T follicular helper cell (primary cell): ENCODE measurements around the gene SNX25.
A peak's percentile ranks its signal among the peaks of the same experiment; 100 is the strongest.
"Not testable (repeated sequence)": the region's sequence is repeated elsewhere in the genome, so short reads cannot be mapped to it uniquely, and the experiment has no call there.

Source experiments
- DNase-seq: peaks from one replicate; pipeline ENCODE4 v3.0.0-alpha.2; 2020; ENCODE audit warnings: low read depth

The SNX25 gene

DNA sequence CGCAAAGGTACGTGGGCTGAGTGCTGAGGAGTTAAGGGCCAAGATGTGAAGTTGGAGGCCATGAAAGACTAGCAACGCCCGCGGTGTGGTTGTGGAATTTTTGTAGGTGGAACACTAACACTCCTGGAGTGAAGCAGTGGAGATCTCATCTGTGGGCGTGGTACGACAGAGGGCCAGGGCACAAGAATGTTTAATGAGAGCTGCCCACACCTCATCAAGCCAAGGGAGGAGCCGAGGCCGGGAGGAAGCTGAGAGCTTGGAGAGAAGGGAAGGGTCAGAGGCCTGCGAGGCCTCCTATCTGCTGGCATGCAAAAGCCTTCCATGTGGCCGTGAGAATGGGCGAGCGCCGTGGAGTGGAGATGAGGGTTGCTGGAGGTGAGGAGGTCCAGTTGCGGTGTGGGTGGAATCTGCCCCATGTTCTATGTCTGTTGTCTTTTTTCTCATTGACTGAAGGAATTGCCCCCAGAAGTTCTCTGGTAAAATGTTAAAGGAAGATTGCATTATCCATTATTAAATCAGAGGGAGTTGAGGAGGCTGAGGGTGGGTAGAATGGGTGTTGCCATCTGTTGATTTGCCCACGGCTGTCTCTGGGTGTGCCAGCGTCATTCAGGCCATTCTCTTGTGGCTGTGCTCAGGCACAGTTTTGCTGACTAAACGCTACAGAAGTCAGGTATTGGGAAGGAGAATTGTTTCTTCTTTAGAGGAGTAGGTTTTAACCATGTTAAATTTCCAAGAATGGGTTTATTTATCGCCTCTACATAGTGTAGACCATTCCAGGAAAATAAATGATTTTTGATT is 19.8 kb downstream of the SNX25 start:
- no peak for DNase-seq

DNA sequence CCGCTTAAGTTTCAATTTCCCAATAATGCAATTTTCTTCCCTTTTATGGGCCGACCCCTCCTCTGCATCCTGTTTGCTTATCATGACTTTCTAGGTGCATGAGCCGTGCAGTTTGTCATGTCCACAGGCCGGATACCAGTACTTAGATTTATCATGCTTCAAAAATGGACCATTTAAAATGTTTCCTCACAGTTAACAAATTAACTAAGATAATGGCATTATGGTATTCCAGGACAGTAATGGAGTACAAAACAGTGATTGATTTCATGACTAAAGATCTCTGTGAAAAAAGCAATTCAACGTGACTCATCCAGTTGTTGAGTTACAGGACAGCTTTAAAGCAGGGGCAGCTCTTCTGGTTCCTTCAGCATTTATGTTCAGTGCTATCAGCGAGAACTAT is 23.0 kb downstream of the SNX25 start:
- no peak for DNase-seq

DNA sequence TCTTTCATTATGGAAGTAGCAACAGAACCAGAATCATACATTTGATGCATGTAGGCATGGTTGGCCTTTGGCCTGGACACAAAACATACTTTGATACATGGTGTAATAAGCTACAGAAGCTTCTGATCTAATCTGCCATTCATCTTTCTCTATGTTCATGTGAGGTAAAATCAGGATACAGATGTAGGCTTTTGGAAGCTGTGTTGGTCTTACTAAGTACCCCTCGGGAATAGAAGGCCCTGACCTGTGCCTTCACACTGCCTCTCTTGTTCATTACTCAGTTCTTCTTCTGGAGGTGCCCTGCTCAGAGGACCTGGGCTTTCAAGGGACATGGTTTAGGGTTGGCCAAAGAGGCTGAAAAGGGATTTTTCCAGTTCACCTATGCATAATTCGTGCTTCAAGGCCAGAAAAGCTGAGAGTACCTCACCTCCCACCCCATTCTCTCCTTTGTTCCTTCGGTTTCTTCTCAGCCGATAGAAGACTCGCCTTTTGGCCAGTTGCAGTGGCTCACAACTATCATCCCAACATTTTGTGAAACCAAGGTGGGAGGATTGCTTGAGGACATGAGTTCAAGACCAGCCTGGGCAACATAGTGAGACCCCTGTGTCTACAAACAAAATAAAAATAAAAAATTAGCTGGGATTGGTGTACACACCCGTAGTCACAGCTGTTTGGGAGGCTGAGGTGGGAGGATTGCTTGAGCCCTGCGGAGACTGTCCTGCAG is 25.9 kb downstream of the SNX25 start:
- DNase-seq = no peak

DNA sequence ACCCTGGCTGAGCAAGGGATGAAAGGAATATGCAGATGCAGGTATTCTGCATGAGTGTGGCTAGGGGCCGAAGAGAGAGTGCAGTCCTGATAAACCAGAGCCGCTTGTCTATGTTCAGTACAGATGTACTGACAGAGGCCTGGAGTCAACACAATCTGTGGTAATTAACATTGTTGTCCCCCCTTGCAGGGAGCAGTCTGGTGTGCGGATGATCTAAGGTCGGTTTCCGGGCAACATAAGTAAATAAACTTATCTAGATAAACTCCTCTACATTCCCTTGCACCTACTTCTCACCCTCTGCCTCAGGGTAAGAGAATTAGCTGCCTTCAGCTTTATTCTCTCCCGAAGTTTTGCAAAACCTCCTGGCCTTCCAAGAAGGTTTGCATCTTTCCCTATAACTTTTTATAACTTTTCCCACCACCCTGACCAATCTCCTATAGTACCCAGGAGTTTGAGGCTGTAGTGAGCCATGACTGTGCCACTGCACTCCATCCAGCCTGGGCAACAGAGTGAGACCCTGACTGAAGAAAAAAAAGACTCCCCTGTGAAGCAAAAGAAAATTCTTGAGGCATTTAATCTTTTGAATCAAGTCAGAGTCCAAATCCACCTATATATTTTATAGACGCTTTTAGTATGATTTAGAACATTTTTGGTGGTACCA is 26.6 kb downstream of the SNX25 start:
- DNase-seq = no peak

DNA sequence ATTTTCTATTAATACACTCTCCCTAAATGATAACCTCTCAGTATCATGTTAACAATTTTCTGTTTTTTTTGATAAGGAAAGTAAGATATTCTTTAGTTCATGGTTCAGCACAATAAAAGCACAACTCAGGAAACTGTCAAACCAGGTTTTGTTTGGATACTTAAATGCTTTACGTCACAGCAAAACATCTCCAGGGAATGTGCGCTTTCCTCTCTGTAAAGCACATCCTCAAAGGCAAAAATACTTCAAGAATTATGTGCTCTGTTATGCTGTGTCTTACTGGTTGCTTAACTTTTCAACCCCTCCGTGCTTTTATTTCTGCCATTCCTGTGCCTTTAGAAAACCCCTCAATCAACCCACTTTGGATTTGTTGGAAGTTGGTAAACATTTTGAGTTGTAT is 27.8 kb downstream of the SNX25 start:
- no peak for DNase-seq

DNA sequence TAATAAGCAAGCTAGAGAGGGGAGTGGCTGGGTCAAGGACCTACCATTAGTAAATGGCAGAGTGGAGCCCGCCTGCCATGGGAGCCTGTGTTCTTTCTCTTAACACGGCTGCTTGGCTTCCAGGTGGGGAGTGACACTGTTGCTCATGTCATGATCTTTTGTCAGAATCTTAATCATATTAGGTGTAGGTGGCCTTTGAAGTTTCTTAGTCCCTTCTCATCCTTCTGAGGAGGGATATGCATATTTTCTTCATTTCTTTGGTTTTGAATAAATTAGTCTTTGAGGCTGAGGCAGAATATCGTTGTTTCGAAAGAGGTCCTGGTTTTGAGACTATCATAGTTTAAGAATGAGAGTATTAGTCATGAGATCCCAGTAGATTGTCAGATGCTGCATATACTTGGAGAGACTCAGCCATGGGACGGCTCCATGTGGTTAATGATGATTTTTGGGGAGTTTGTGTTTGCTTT is 28.9 kb downstream of the SNX25 start:
- no peak for DNase-seq

DNA sequence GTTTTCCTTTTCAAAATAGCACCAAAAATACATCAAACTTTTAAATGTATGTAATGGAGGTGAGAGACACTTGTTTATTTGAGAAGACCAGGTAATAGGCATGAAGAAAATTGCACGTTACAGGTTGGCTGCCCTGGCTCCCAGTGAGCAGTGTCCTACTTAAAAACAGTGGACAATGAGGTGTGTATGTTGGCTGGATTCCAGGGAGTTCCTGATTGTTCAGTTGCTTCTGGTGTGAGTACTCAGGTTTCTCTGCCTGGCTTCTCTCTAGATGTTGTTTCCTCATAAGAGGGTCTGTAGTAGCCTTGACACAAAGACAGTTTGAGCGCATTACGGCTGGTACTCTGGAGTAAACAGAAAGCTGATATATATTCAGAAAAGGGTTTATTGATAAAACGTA is 29.4 kb downstream of the SNX25 start:
- no peak for DNase-seq

DNA sequence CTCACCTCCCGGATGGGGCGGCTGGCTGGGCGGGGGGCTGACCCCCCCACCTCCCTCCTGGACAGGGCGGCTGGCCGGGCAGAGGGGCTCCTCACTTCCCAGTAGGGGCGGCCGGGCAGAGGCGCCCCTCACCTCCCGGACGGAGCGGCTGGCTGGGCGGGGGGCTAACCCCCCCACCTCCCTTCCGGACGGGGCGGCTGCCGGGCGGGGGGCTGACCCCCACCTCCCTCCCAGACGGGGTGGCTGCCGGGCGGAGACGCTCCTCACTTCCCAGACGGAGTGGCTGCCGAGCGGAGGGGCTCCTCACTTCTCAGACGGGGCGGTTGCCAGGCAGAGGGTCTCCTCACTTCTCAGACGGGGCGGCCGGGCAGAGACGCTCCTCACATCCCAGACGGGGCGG is 31.1 kb downstream of the SNX25 start:
- not testable (repeated sequence) for DNase-seq

DNA sequence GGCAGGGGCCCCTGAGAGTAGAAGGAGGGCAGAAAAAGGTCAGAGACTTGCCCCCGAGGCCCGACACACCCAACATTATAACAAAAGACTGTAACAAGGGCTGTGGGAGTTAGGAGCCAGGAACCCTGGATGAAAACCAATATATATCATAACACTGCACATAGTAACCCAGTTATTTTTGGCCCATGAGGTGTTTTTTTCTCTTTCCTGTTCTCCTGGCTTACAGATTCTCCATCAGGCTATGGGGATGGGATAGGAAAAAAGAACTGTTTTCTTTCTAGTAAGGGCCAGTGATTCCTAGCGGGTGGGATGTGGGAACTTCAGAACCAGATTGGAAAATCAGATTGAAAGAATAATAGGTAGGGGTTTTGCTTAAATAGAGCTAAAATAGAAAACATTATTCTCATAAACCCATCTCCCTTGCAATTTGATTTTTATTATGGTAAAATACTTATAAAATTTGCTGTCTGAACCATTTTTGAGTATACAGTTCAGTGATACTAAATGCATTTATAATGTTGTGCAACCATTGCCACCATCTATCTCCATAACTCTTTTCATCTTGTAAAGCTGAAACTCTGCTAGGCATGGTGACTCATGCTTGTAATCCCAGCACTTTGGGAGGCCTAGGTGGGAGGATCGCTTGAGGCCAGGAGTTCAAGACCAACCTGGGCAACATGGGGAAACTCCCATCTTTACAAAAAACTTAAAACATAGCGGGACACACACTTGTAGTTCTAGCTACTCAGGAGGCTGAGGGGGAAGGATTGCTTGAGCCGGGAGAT is 33.5 kb downstream of the SNX25 start:
- no peak for DNase-seq

DNA sequence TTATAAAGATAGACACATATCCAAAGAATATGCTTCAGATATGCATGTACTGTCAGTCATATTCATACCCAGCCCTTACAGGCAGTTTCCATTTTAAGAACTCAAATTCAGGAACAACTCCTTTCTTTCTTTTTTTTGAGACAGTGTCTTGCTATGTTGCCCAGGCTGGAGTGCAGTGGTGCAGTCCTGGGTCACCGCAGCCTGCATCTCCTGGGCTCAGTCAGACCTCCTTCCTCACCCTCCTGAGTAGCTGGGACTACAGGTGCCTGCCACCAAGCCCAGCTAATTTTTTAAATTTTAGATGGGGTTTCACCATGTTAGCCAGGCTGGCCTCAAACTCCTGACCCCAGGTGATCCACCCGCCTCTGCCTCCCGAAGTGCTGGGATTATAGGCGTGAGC is 34.5 kb downstream of the SNX25 start:
- DNase-seq = no peak

DNA sequence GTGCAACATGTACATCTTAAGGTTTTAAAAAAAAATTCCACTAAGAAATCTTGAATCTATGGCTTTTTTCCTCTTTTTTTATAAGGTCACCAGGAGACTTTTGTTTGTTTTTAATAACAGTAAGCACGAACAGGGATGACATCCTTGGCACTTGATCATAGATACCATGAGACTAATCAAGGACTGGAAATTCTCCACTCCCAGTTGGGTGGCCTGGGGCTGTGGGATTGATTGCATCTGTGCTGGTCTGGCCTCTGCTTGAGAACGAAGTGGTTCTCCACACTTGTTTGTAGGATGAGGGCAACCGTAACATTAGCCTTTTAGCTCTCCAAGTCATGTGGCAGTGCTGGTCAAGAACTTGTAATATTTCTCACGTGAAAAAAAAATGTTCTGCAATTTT is 35.4 kb downstream of the SNX25 start:
- DNase-seq = no peak

DNA sequence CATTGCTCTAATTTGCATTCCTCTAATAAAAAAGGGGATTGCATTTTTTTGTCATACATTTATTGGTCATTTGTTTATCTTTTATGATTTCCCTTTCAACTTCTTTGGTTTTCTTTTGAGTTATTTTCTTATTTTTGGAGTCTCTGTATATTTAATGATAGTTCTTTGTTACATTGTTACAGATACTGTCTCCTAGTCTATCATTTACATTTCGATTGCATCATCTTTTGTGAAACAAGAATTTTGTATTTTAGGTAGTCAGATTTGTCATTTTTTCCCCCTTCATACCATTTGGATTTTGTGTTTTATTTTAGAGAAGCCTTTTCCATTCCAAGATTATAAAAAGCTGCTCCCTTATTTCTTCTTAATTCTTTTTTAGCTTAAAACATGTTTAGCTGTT is 37.1 kb downstream of the SNX25 start:
- no peak for DNase-seq

DNA sequence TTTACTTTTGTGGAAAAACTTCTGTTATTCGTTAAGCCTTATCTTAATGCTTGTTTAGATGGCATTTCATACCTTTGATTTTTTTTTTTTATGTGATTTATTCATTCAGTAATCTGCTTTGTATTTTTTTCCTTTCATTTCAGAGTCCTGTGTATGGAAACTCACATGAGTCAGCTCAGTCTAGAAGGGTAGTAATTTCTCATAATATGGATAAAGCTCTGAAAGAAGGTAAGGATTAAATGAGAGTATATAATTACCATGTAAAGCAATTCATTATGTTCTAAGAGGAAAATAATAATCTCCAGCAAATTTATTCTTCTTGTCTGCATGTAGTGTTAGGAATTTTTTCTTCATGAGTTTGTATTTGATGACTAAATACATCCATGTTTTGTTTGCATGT is 37.8 kb downstream of the SNX25 start:
- no peak for DNase-seq

DNA sequence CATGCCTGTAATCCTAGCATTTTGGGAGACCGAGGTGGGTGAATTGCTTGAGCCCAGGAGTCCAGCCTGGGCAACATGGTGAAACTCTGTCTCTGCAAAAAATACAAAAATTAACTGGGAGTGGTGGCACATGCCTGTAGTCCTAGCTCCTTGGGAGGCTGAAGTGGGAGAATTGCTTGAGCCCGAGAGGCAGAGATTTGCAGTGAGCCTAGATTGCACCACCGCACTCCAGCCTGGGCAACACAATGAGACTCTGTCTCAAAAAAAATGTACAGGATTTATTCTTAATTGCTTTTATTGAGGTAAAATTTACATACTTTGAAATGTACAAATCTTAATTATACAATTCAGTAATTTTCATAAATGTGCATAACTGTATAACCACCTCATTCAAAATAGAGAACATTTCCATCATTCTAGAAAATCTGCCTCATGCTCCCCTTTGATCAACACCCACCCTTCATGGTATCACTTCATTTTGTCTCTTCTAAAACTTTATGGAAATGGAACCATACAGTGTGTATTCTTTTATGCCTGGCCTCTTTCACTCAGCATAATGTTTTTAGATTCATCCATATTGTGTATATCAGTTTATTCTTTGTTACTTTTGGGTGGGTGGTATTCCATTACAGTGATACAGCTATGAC is 39.1 kb downstream of the SNX25 start:
- DNase-seq = no peak

DNA sequence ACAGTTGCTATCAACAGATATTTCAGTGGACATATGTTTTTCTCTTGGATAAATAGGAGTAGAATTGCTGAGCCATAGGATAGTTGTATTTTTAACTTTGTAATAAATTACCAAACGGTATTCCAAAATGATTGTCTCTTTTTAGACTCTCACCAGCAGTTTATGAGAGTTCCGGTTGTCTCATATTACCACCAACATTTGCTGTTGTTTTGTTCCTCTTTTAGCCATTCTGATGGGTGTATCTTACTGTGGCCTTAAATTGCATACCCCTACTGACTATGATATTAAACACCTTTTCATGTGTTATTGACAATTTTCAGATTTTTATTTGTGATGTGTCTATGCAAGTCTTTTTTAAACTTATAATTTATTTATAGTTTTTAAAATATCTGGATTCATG is 39.7 kb downstream of the SNX25 start:
- DNase-seq = no peak

DNA sequence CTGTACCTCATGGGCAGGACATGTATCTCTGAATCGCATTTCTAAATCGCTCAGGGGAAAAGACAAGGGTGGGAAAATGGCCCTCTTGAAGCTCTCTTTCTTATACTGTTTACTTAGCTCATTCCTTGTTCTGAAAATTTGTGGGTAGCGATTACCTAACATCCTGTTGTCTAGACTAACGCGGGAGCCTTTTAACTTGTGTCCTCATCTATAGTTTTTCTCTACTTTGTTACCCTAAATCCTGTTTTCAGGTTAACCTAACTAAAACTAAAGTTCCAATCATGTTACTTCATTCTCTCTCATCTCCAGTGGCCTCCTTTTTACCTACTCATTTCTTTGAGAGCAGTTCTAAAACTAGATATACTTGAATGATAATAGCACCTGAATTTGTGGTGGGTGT is 45.0 kb downstream of the SNX25 start:
- peak; percentile 9 for DNase-seq

DNA sequence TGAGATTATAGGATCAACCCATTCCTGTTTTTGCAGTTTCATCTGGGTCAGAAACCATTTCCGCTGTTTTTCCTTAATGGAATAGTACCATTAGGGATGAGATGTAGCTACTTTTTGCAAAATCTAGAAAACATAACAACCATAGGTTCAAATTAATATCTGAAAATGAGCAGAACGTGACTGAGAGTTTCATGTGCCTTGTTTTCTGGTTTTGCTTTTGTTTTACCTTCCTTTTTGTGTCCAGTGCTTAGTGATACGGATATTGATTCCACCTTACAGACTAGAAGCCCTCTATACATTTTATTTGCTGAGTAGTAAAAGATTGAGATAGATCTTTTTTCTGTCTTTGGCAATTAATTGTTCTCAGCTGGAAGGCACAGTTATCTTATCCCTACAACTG is 46.5 kb downstream of the SNX25 start:
- DNase-seq = no peak

DNA sequence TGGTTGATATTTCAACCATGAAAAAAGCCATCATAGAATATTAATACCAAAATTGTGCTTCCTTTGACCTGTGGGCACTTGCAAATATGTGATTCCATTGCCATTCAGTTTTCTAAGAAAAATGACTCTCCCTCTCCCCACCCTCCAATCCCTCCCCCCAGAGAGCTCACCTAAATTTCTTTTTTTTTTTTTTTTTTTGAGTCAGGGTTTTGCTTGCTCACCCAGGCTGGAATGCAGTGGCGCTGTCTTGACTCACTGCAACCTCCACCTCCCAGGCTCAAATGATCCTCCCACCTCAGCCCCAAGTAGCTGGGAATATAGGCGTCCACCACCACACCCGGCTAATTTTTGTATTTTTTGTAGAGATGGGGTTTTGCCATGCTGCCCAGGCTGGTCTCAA is 47.0 kb downstream of the SNX25 start:
- no peak for DNase-seq

DNA sequence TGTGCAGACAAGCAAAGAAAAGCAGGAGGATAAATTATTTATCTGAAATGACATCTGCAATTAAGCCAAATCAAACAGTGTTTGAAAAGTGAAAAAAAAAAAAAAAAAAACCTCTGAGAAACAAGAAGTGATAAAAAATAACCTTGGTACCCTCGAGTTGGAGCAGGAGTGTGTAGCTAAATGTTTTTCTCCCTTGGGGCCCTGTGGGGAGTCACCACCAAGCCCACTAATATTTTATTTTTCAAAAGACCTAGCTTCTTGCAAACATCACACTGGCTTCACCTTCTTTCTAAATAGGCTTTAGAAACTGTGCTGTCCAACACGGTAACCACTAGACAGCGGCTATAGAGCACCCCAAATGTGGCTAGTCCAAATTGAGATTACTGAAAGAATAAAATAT is 47.7 kb downstream of the SNX25 start:
- DNase-seq = no peak

DNA sequence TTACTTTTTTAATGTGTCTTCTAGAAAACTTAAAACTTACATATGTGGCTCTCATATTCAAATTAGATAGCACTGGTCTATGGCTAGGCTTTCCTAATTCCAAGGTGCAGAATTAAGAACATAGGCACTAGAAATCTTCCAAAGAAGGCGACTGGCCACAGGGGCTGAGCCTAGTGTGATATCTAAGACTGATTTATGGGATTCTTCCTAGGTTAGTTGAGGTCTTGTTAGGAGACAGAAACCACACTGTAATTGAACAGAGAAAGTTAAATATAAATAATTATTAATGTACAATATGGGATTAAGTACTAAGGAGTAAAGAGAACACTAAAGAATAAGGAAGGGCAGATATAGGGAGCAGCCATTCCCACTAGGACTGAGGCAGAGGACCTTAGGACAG is 48.3 kb downstream of the SNX25 start:
- no peak for DNase-seq

DNA sequence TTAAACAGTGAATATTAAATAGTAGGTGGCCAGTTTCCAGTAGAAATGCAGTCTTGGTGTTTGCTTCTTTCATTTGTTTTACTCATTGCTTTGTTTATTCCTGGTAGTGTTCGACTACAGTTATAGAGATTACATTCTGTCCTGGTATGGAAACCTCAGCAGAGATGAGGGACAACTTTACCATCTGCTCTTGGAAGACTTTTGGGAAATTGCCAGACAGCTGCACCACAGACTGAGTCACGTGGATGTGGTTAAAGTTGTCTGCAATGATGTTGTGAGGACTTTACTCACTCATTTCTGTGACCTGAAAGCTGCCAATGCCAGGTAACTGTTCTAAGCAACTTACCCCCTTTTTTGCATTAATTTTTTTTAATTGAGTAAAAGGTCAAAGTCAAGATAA is 49.3 kb downstream of the SNX25 start:
- peak; percentile 14 for DNase-seq

DNA sequence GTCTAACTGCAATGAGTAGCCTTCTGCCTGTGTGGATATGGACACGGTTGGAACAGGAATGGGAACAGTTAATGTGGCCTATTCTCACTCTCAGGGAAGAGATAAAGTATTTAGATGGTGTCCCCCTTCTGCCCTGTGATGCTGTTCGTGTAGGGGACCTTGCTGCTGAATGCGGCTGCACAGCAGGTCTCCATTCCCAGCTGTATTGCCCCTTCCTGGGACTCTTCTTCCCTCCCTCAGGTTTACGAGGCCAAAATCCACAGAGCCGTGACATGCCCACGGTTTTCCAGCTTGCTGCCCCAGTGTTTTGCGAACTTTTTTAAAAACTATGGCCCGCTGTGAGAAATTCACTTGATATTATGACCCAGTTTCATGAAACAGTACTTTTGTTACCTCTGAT is 50.3 kb downstream of the SNX25 start:
- no peak for DNase-seq
